T-cell (primary cell): ENCODE data around the gene CD300LF. TPM values are rescaled to one million over a fixed set of nuclear protein-coding genes. Genes with fewer than 3 reads are reported as not detected.
A peak's percentile ranks its signal among the peaks of the same experiment; 100 is the strongest.

Experiments used
- ATAC-seq, 4 experiments: fragments of 200-7000 bp in 3 of 4; fragments of 150-1000 bp in 1 of 4; cut with Tn5 transposase; replicated peaks in 1 of 4; 1 replicate in 3 of 4; 2 replicates in 1 of 4; pipeline ENCODE4 v1.10.0; 2021; ENCODE audit warnings: moderate library complexity in 3 of 4, mild to moderate bottlenecking in 2 of 4, moderate number of reproducible peaks in 1 of 4
- CTCF ChIA-PET, 2 donors: fragments of 300-600 bp; sonication (Branson Sonifier 250); formaldehyde crosslinking; loops; one replicate each; lab custom pipeline; 2022; ENCODE audit warnings: antibody characterized with exemption in 2 of 2; lab: Charles Lee
- POLR2A ChIA-PET, 2 donors: fragments of 300-600 bp; sonication (Branson Sonifier 250); formaldehyde crosslinking; loops; one replicate each; lab custom pipeline; 2022; ENCODE audit warnings: antibody characterized with exemption in 2 of 2; lab: Charles Lee
- DNase-seq, 35 experiments: peaks; one replicate each; pipeline versions ENCODE4 v3.0.0 to v3.0.0-alpha.2; 2013 to 2023
- H3K27ac ChIP-seq: one replicate; pipeline ENCODE4 v1.5.1; 2013; ENCODE audit warnings: low read length
- H3K27me3 ChIP-seq, 2 experiments: replicated peaks in 1 of 2; 1 replicate in 1 of 2; 2 replicates in 1 of 2; pipeline versions ENCODE4 v1.6.1 to v1.7.0; 2013; ENCODE audit warnings: low read length in 1 of 2, mixed read lengths in 1 of 2; ENCODE audit not compliant: control insufficient read depth in 2 of 2, insufficient read depth in 2 of 2; ENCODE audit errors: extremely low read depth in 1 of 2
- H3K36me3 ChIP-seq, 2 donors: 1 replicate in 1 of 2; 2 replicates in 1 of 2; pipeline versions ENCODE4 v1.6.1 to v1.7.0; 2013; ENCODE audit warnings: low read length in 1 of 2; ENCODE audit not compliant: control insufficient read depth in 2 of 2, insufficient read depth in 1 of 2; ENCODE audit errors: extremely low read depth in 1 of 2
- H3K4me1 ChIP-seq, 2 experiments: 1 replicate in 1 of 2; 2 replicates in 1 of 2; pipeline versions ENCODE4 v1.6.1 to v1.7.0; 2013; ENCODE audit warnings: low read length in 2 of 2, mixed read lengths in 1 of 2; ENCODE audit not compliant: insufficient read depth in 2 of 2, control insufficient read depth in 1 of 2; ENCODE audit errors: extremely low read depth in 1 of 2
- H3K4me3 ChIP-seq, 2 donors: 1 replicate in 1 of 2; 2 replicates in 1 of 2; pipeline versions ENCODE4 v1.5.1 to v1.7.0; 2013; ENCODE audit warnings: mild to moderate bottlenecking in 2 of 2, low read length in 1 of 2, moderate library complexity in 1 of 2; ENCODE audit not compliant: control insufficient read depth in 1 of 2; ENCODE audit errors: extremely low read depth in 1 of 2
- H3K9me3 ChIP-seq: 2 replicates; pipeline ENCODE4 v1.7.0; 2013
- H3K27ac Mint-ChIP-seq, 2 donors: one replicate each; pipeline ENCODE4 v1.8.0; 2020 to 2021; ENCODE audit warnings: mild to moderate bottlenecking in 2 of 2, mixed read lengths in 2 of 2
- H3K27me3 Mint-ChIP-seq, 2 donors: one replicate each; pipeline ENCODE4 v1.8.0; 2021 to 2022; ENCODE audit warnings: mixed read lengths in 2 of 2
- H3K36me3 Mint-ChIP-seq: one replicate; pipeline ENCODE4 v1.8.0; 2021; ENCODE audit warnings: mixed read lengths
- H3K4me1 Mint-ChIP-seq, 3 donors: one replicate each; pipeline ENCODE4 v1.8.0; 2020 to 2022; ENCODE audit warnings: mixed read lengths in 3 of 3, mild to moderate bottlenecking in 1 of 3
- H3K4me3 Mint-ChIP-seq, 3 donors: one replicate each; pipeline ENCODE4 v1.8.0; 2020 to 2022; ENCODE audit warnings: mild to moderate bottlenecking in 3 of 3, mixed read lengths in 3 of 3, moderate library complexity in 3 of 3
- H3K9me3 Mint-ChIP-seq, 3 donors: one replicate each; pipeline ENCODE4 v1.8.0; 2020 to 2022; ENCODE audit warnings: mixed read lengths in 3 of 3
- WGBS: methylation state at CpG from one replicate; pipeline ENCODE4 v1.1.5; 2013; ENCODE audit warnings: missing lambda C conversion rate; ENCODE audit not compliant: insufficient coverage; 5-methylcytosine and 5-hydroxymethylcytosine counted together
- total RNA-seq, 35 experiments: library from RNA in 6 of 35; stranded (reverse) in 6 of 35; fragments of 120-200 nt in 1 of 35; gene quantifications; one replicate each; pipeline versions ENCODE4 v1.2.1 to v1.2.4 and lab custom pipeline; 2013 to 2026

Gene CD300LF
- total RNA-seq, 5 donors from 2014 or later (not counting 1 experiment from before 2014, with no cell fraction given): 0.25 TPM; not detected in 4

GRCh38 chr17:74678541-74678940 lies 34.2 kb downstream of the CD300LF start:
- peak overlapping the region; percentile 73 to 89 for H3K27ac Mint-ChIP-seq
- no peak overlapping the region for H3K4me3 ChIP-seq
- 57% methylated on average over 2 of the region's 2 CpGs for WGBS
- H3K4me3 Mint-ChIP-seq: peak overlapping the region in 1 of 3 donors; percentile 62
- H3K9me3 ChIP-seq: no peaks in the 10 kb centered on the region
- no peak overlapping the region for H3K27ac ChIP-seq
- no peak for DNase-seq
- no peaks in the 10 kb centered on the region for H3K9me3 Mint-ChIP-seq
- H3K27me3 ChIP-seq: peaks cover 0 to 35% of the 10 kb centered on the region in 2 experiments
- H3K27me3 Mint-ChIP-seq: peaks cover 8 to 25% of the 10 kb centered on the region in 2 donors
- peak in 1 of 4 experiments; percentile 29 for ATAC-seq
- H3K4me1 Mint-ChIP-seq: peaks cover 19 to 26% (median 22%) of the 10 kb centered on the region in 3 donors
- CTCF ChIA-PET: no interaction called here
- no peaks in the 10 kb centered on the region for H3K36me3 Mint-ChIP-seq
- POLR2A ChIA-PET: no interaction called here
- H3K36me3 ChIP-seq: no peaks in the 10 kb centered on the region
- peaks cover 0 to 14% of the 10 kb centered on the region in 2 experiments for H3K4me1 ChIP-seq

DNA sequence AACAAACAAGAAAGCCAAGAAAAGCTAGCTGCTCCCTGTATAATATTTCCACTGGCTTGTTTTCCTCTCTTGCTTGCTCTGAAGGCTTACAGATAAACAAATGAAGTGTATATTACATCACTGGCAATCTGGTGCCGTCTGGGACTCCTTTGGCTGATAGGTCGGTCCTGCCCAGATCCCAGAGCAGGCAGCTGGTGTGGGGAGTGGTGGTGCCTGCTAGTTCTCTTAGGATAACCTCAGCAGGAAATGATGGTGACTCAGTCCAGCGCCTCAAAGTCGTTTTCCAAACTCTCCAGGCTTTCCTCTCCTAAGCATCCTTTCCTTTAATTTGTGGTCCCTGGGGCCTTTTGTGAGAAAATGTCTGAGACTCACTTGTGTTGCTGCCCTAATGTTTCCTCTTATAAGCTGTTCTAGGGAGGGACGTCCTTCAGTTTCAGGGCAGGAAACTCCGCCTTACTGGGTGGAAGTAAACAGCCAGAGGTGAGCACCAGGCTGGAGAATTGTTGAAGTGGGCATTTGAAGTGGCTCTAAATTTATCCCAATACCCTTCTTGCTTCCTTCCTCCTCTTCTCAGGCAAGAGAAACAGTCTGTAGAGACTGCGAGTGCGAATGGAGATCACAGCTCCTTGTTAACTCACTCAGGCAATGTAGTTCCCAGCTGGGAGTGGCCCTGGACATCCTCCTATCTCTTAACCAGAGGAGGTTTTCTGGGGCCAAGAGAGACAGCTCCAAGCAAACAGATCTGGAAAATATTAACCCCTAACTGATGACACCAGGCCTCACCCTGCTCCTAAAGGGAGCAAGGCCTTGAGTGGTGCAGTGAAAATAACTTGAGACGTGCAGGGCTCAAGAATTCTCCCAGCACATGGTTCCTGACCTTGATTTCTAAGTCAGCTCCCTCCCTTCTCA lies 34.9 kb downstream of the CD300LF start:
- H3K9me3 Mint-ChIP-seq: no peaks in the 10 kb centered on the region
- Histone ChIP-seq H3K27me3 (peaks cover 0 to 40% of the 10 kb centered on the region in 2 experiments), H3K27ac (peak overlapping the region; percentile 9), H3K4me3 (no peak overlapping the region), H3K36me3 (no peaks in the 10 kb centered on the region), H3K9me3 (no peaks in the 10 kb centered on the region), H3K4me1 (peaks cover 0 to 14% of the 10 kb centered on the region in 2 experiments)
- ChIA-PET CTCF (interaction anchor here in 1 of 2 donors (0.5 kb wide), 1 partner anchor 37 kb away, joined by 3 read pairs; no protein-coding TSS in a partner anchor), POLR2A (no interaction called here)
- peaks cover 19 to 26% (median 22%) of the 10 kb centered on the region in 3 donors for H3K4me1 Mint-ChIP-seq
- H3K36me3 Mint-ChIP-seq: no peaks in the 10 kb centered on the region
- H3K27ac Mint-ChIP-seq: peak overlapping the region; percentile 73 to 89
- ATAC-seq (peak; percentile 50 to 90 (median 78)), DNase-seq (peak in 2 of 35 experiments; percentile 16 to 20)
- H3K4me3 Mint-ChIP-seq: peak overlapping the region in 2 of 3 donors; percentile 28 to 62
- 44% methylated on average over 3 of the region's 9 CpGs for WGBS
- peaks cover 12 to 30% of the 10 kb centered on the region in 2 donors for H3K27me3 Mint-ChIP-seq

DNA sequence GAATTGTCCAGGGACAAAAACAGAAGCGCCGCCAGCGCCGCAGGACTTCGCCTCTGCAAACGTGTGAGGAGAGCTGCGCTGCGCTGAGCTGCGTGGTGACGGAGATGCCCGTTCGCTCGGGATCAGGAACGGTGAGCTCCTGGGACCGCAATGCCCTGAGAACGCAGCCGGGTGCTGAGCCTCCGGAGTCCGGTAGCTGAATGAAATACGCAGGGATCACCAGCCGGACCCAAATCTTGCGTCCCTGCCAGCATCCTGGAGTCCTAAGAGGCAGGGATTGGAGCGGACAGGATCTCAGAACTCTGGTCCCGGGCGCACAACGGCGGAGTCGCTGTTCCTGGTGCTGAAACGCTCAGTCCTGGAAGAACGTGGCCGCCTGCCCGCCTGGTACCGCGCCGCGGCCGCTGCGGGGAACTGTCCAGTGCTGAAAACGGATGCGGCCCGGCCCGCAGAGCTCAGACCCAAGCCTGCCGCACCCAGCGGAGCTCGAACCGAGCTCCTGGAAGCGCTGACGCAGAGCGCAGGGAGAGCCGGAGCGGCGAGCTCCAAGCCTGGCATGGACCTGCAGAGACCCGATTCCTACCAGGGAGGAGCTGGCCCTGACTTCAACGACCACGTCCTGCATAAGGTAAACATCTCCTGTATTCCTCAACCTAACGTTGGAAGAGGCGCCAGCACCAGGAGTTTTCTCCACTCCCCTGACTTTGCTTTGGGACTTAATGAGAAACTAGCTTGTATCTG lies 41.5 kb downstream of the CD300LF start:
- Histone ChIP-seq H3K36me3 (no peaks in the 10 kb centered on the region), H3K9me3 (no peaks in the 10 kb centered on the region), H3K27ac (no peak overlapping the region), H3K27me3 (peaks cover 3 to 43% of the 10 kb centered on the region in 2 experiments), H3K4me3 (no peak overlapping the region), H3K4me1 (peaks cover 0 to 9% of the 10 kb centered on the region in 2 experiments)
- H3K4me1 Mint-ChIP-seq: peaks cover 4 to 5% (median 4%) of the 10 kb centered on the region in 3 donors
- no peak overlapping the region for H3K4me3 Mint-ChIP-seq
- H3K9me3 Mint-ChIP-seq: no peaks in the 10 kb centered on the region
- 19% methylated on average over 52 of the region's 57 CpGs for WGBS
- no peaks in the 10 kb centered on the region for H3K36me3 Mint-ChIP-seq
- peak; percentile 75 to 97 (median 85) for ATAC-seq
- ChIA-PET CTCF (interaction anchor here in 1 of 2 donors (0.9 to 1.3 kb wide), 2 partner anchors 14 to 65 kb away, joined by 3 to 4 read pairs; partner anchors contain the start of gene RAB37), POLR2A (no interaction called here)
- peaks cover 41 to 64% of the 10 kb centered on the region in 2 donors for H3K27me3 Mint-ChIP-seq
- DNase-seq: peak; percentile 32 to 87 (median 67)
- no peak overlapping the region for H3K27ac Mint-ChIP-seq

- Histone ChIP-seq H3K9me3 (no peaks in the 10 kb centered on the region), H3K4me1 (peaks cover 0 to 9% of the 10 kb centered on the region in 2 experiments), H3K4me3 (no peak overlapping the region), H3K36me3 (no peaks in the 10 kb centered on the region), H3K27ac (no peak overlapping the region), H3K27me3 (peaks cover 3 to 42% of the 10 kb centered on the region in 2 experiments)
- Mint-ChIP-seq H3K4me3 (no peak overlapping the region), H3K36me3 (no peaks in the 10 kb centered on the region), H3K27me3 (peaks cover 41 to 64% of the 10 kb centered on the region in 2 donors), H3K27ac (no peak overlapping the region), H3K4me1 (peaks cover 4 to 5% (median 4%) of the 10 kb centered on the region in 3 donors), H3K9me3 (no peaks in the 10 kb centered on the region)
- ATAC-seq (no peak), DNase-seq (no peak)
- ChIA-PET POLR2A (no interaction called here), CTCF (interaction anchor here (1.0 to 1.3 kb wide), 2 partner anchors 66 kb away, joined by 3 to 4 read pairs; partner anchors contain the start of gene RAB37 (in 1 of the 2))
- WGBS: 82% methylated on average over 5 of the region's 6 CpGs
These were observed 42.4 kb downstream of the CD300LF start for GRCh38 chr17:74670329-74670728.

DNA sequence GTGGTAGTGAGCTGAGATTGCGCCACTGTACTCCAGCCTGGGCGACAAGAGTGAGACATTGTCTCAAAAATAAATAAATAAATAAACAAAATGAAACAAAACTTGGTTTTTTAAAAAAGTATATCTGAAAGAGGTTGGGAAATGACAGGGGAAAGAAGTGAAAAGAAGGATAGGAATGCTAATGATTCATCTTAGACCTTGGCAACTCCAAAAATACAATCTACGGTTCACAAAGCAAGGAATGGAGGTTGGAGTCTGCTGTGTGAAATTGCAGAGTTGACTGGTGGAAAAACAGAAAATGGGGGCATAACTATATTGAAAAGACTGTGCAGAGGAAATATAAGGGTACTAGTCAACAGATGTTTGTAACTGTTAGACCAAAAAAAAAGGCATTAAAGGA lies 49.2 kb downstream of the CD300LF start:
- H3K36me3 ChIP-seq: no peaks in the 10 kb centered on the region
- no peak overlapping the region for H3K4me3 ChIP-seq
- ChIA-PET POLR2A (no interaction called here), CTCF (no interaction called here)
- H3K4me3 Mint-ChIP-seq: no peak overlapping the region
- no peak overlapping the region for H3K27ac Mint-ChIP-seq
- no peaks in the 10 kb centered on the region for H3K4me1 ChIP-seq
- peaks cover 4% of the 10 kb centered on the region for H3K36me3 Mint-ChIP-seq
- WGBS: no CpG with 5 or more reads among the region's 3 CpGs
- ATAC-seq (no peak), DNase-seq (no peak)
- H3K27me3 Mint-ChIP-seq: peaks cover 32 to 63% of the 10 kb centered on the region in 2 donors
- no peaks in the 10 kb centered on the region for H3K4me1 Mint-ChIP-seq
- H3K9me3 ChIP-seq: no peaks in the 10 kb centered on the region
- no peak overlapping the region for H3K27ac ChIP-seq
- H3K27me3 ChIP-seq: peaks cover 0 to 32% of the 10 kb centered on the region in 2 experiments
- H3K9me3 Mint-ChIP-seq: peaks cover 0 to 3% (median 0%) of the 10 kb centered on the region in 3 donors

DNA sequence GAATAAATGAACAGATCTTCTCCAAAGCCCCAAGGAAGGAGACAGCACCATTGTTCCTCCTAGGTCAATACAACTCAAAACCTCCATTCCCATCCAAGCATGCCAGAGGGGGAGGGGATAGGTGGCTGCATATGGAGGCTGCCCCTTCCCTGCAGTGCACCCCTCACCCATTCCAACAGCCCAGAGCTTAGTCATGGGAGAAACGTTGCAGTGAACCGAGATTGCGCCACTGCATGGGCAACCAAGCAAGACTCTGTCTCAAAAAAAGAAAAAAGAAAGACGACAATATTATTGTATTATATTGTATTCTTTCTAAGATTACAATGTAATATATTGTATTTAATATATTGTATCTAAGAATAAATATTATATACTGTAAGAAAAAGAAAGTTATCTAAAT lies 52.8 kb downstream of the CD300LF start:
- ATAC-seq (no peak), DNase-seq (no peak)
- Histone ChIP-seq H3K27ac (no peak overlapping the region), H3K4me1 (peaks cover 0 to 7% of the 10 kb centered on the region in 2 experiments), H3K9me3 (no peaks in the 10 kb centered on the region), H3K27me3 (peaks cover 0 to 30% of the 10 kb centered on the region in 2 experiments), H3K4me3 (no peak overlapping the region), H3K36me3 (no peaks in the 10 kb centered on the region)
- Mint-ChIP-seq H3K27me3 (peaks cover 22 to 46% of the 10 kb centered on the region in 2 donors), H3K36me3 (peaks cover 4% of the 10 kb centered on the region), H3K4me1 (peaks cover 3 to 6% (median 4%) of the 10 kb centered on the region in 3 donors), H3K27ac (no peak overlapping the region), H3K9me3 (peaks cover 0 to 3% (median 0%) of the 10 kb centered on the region in 3 donors), H3K4me3 (no peak overlapping the region)
- ChIA-PET CTCF (interaction anchor here (0.6 to 4.6 kb wide), 4 partner anchors 78 to 291 kb away, joined by 3 to 88 read pairs (median 4); partner anchors contain the start of genes CD300C (in 1 of the 2) and RAB37 (in 1 of the 2)), POLR2A (no interaction called here)
- WGBS: no CpG with 5 or more reads among the region's 4 CpGs
